ENCODE measurements around the gene GPATCH2.
"Not testable (repeated sequence)": the region's sequence is repeated elsewhere in the genome, so short reads cannot be mapped to it uniquely, and the experiment has no call there.

GPATCH2 gene

GRCh38 chr1:217388522-217389065 is 242.3 kb downstream of the GPATCH2 start:
- Histone ChIP-seq H3K36me3 (ENCODE audit: control insufficient read depth in 1 of 2, insufficient read depth in 2 of 2, low read length in 2 of 2) (no peaks in the 10 kb centered on the region), H2BK120ac (ENCODE audit: insufficient read depth, low read length, poor library complexity) (no peak overlapping the region), H3K18ac (ENCODE audit: low read length) (no peak overlapping the region), H3K27ac (ENCODE audit: low read depth, low read length) (no peak overlapping the region), H3K79me2 (ENCODE audit: control insufficient read depth, insufficient read depth, low read length, poor library complexity) (no peaks in the 10 kb centered on the region), H3K4me1 (ENCODE audit: control insufficient read depth in 1 of 2, insufficient read depth in 2 of 2, low read length in 2 of 2) (no peaks in the 10 kb centered on the region), H4K8ac (ENCODE audit: low read depth, low read length) (no peak overlapping the region), H2BK5ac (ENCODE audit: low read depth, low read length, poor library complexity) (no peak overlapping the region), H3K9me3 (ENCODE audit: insufficient read depth, low read depth, low read length) (no peaks in the 10 kb centered on the region), H3K4ac (ENCODE audit: low read depth, low read length) (no peak overlapping the region), H3K4me2 (ENCODE audit: low read length) (no peak overlapping the region), H3K14ac (ENCODE audit: low read length) (no peak overlapping the region), H3K9ac (ENCODE audit: low read length) (no peak overlapping the region), H2AFZ (ENCODE audit: insufficient read depth, low read length, poor library complexity) (no peak overlapping the region), H3K27me3 (ENCODE audit: insufficient read depth, low read length) (no peaks in the 10 kb centered on the region), H4K91ac (ENCODE audit: low read depth, low read length) (no peak overlapping the region), H4K12ac (ENCODE audit: low read depth, low read length) (no peak overlapping the region), H3K23ac (ENCODE audit: low read length) (no peak overlapping the region), H3K79me1 (ENCODE audit: low read length) (no peaks in the 10 kb centered on the region), H3K4me3 (ENCODE audit: low read depth, low read length) (no peak overlapping the region), H2AK5ac (ENCODE audit: low read length) (no peak overlapping the region), H2BK12ac (ENCODE audit: low read length) (no peak overlapping the region)
- WGBS (ENCODE audit: extremely low coverage, insufficient coverage, insufficient read length): no CpG with 5 or more reads among the region's 9 CpGs
- DNase-seq: no peak

- not testable (repeated sequence) for H3K9me3 ChIP-seq (ENCODE audit: insufficient read depth, low read depth, low read length); H2AK5ac ChIP-seq (ENCODE audit: low read length); H3K14ac ChIP-seq (ENCODE audit: low read length); H3K9ac ChIP-seq (ENCODE audit: low read length); H3K18ac ChIP-seq (ENCODE audit: low read length); H3K4me2 ChIP-seq (ENCODE audit: low read length); H2BK120ac ChIP-seq (ENCODE audit: insufficient read depth, low read length, poor library complexity); H3K36me3 ChIP-seq (ENCODE audit: control insufficient read depth in 1 of 2, insufficient read depth in 2 of 2, low read length in 2 of 2); H3K23ac ChIP-seq (ENCODE audit: low read length); H3K4me1 ChIP-seq (ENCODE audit: control insufficient read depth in 1 of 2, insufficient read depth in 2 of 2, low read length in 2 of 2); H3K79me1 ChIP-seq (ENCODE audit: low read length); H4K8ac ChIP-seq (ENCODE audit: low read depth, low read length); H2BK12ac ChIP-seq (ENCODE audit: low read length); DNase-seq; H2AFZ ChIP-seq (ENCODE audit: insufficient read depth, low read length, poor library complexity); H4K91ac ChIP-seq (ENCODE audit: low read depth, low read length); H3K4ac ChIP-seq (ENCODE audit: low read depth, low read length); H3K27ac ChIP-seq (ENCODE audit: low read depth, low read length); H3K79me2 ChIP-seq (ENCODE audit: control insufficient read depth, insufficient read depth, low read length, poor library complexity); H4K12ac ChIP-seq (ENCODE audit: low read depth, low read length); H3K27me3 ChIP-seq (ENCODE audit: insufficient read depth, low read length); H3K4me3 ChIP-seq (ENCODE audit: low read depth, low read length); H2BK5ac ChIP-seq (ENCODE audit: low read depth, low read length, poor library complexity)
- WGBS (ENCODE audit: extremely low coverage, insufficient coverage, insufficient read length): no CpG with 5 or more reads among the region's 2 CpGs
Measured at GRCh38 chr1:217381773-217382172, 249.1 kb downstream of the GPATCH2 start.

GRCh38 chr1:217379804-217380203 is 251.1 kb downstream of the GPATCH2 start:
- not testable (repeated sequence) for H3K14ac ChIP-seq (ENCODE audit: low read length); H4K12ac ChIP-seq (ENCODE audit: low read depth, low read length); H3K23ac ChIP-seq (ENCODE audit: low read length); H3K4me1 ChIP-seq (ENCODE audit: control insufficient read depth in 1 of 2, insufficient read depth in 2 of 2, low read length in 2 of 2); H3K4ac ChIP-seq (ENCODE audit: low read depth, low read length); H3K4me2 ChIP-seq (ENCODE audit: low read length); H3K79me2 ChIP-seq (ENCODE audit: control insufficient read depth, insufficient read depth, low read length, poor library complexity); H3K27me3 ChIP-seq (ENCODE audit: insufficient read depth, low read length); H2BK12ac ChIP-seq (ENCODE audit: low read length); H4K8ac ChIP-seq (ENCODE audit: low read depth, low read length); H2AK5ac ChIP-seq (ENCODE audit: low read length); H3K27ac ChIP-seq (ENCODE audit: low read depth, low read length); DNase-seq; H3K4me3 ChIP-seq (ENCODE audit: low read depth, low read length); H3K9ac ChIP-seq (ENCODE audit: low read length); H2AFZ ChIP-seq (ENCODE audit: insufficient read depth, low read length, poor library complexity); H3K18ac ChIP-seq (ENCODE audit: low read length); H3K9me3 ChIP-seq (ENCODE audit: insufficient read depth, low read depth, low read length); H3K36me3 ChIP-seq (ENCODE audit: control insufficient read depth in 1 of 2, insufficient read depth in 2 of 2, low read length in 2 of 2); H3K79me1 ChIP-seq (ENCODE audit: low read length); H2BK120ac ChIP-seq (ENCODE audit: insufficient read depth, low read length, poor library complexity); H2BK5ac ChIP-seq (ENCODE audit: low read depth, low read length, poor library complexity); H4K91ac ChIP-seq (ENCODE audit: low read depth, low read length)
- WGBS (ENCODE audit: extremely low coverage, insufficient coverage, insufficient read length): no CpG with 5 or more reads among the region's 5 CpGs

- Histone ChIP-seq H2BK12ac (ENCODE audit: low read length) (no peak overlapping the region), H3K4me2 (ENCODE audit: low read length) (no peak overlapping the region), H3K4me1 (ENCODE audit: control insufficient read depth in 1 of 2, insufficient read depth in 2 of 2, low read length in 2 of 2) (peaks cover 0 to 3% of the 10 kb centered on the region in 2 experiments), H3K27ac (ENCODE audit: low read depth, low read length) (no peak overlapping the region), H4K8ac (ENCODE audit: low read depth, low read length) (no peak overlapping the region), H4K12ac (ENCODE audit: low read depth, low read length) (no peak overlapping the region), H3K4me3 (ENCODE audit: low read depth, low read length) (no peak overlapping the region), H3K14ac (ENCODE audit: low read length) (no peak overlapping the region), H2BK120ac (ENCODE audit: insufficient read depth, low read length, poor library complexity) (no peak overlapping the region), H3K79me1 (ENCODE audit: low read length) (no peaks in the 10 kb centered on the region), H2BK5ac (ENCODE audit: low read depth, low read length, poor library complexity) (no peak overlapping the region), H2AFZ (ENCODE audit: insufficient read depth, low read length, poor library complexity) (no peak overlapping the region), H3K79me2 (ENCODE audit: control insufficient read depth, insufficient read depth, low read length, poor library complexity) (no peaks in the 10 kb centered on the region), H3K9ac (ENCODE audit: low read length) (no peak overlapping the region), H3K9me3 (ENCODE audit: insufficient read depth, low read depth, low read length) (no peaks in the 10 kb centered on the region), H3K36me3 (ENCODE audit: control insufficient read depth in 1 of 2, insufficient read depth in 2 of 2, low read length in 2 of 2) (no peaks in the 10 kb centered on the region), H3K23ac (ENCODE audit: low read length) (no peak overlapping the region), H3K18ac (ENCODE audit: low read length) (no peak overlapping the region), H3K27me3 (ENCODE audit: insufficient read depth, low read length) (no peaks in the 10 kb centered on the region), H2AK5ac (ENCODE audit: low read length) (no peak overlapping the region), H3K4ac (ENCODE audit: low read depth, low read length) (no peak overlapping the region), H4K91ac (ENCODE audit: low read depth, low read length) (no peak overlapping the region)
- no CpG with 5 or more reads among the region's 5 CpGs for WGBS (ENCODE audit: extremely low coverage, insufficient coverage, insufficient read length)
- no peak for DNase-seq
Measured at GRCh38 chr1:217379336-217379735, 251.6 kb downstream of the GPATCH2 start.

Data from trophoblast cell (in vitro differentiated cells and primary cell).